ENCODE data around the gene RP2.

Gene RP2

DNA sequence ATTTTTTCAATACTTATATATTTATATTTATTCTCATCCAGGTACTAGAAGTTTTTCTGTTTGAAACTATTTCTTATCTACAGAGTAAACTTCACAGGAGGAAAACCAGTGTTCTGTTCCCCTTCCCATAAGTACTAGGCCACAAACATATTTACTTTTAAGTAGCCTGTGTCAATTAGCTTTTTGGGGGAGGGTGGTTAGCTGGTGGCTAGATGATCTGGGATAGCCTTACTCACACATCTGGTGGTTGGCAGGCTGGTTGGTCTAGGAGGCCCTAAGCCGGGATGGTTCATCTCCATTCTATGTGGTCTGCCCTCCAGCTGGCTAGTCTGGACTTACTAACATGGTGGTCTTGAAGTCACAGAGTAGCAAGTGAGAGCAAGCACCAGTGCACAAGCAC, 81.6 kb downstream of the RP2 start:
- no peak for DNase-seq (ENCODE audit: extremely low spot score)
- ChIA-PET POLR2A (no interaction called here), CTCF (no interaction called here)
- TF ChIP-seq, protein P1, sequence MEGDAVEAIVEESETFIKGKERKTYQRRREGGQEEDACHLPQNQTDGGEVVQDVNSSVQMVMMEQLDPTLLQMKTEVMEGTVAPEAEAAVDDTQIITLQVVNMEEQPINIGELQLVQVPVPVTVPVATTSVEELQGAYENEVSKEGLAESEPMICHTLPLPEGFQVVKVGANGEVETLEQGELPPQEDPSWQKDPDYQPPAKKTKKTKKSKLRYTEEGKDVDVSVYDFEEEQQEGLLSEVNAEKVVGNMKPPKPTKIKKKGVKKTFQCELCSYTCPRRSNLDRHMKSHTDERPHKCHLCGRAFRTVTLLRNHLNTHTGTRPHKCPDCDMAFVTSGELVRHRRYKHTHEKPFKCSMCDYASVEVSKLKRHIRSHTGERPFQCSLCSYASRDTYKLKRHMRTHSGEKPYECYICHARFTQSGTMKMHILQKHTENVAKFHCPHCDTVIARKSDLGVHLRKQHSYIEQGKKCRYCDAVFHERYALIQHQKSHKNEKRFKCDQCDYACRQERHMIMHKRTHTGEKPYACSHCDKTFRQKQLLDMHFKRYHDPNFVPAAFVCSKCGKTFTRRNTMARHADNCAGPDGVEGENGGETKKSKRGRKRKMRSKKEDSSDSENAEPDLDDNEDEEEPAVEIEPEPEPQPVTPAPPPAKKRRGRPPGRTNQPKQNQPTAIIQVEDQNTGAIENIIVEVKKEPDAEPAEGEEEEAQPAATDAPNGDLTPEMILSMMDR (IDR thresholded peaks at IDR 0.05; ENCODE audit: control extremely low read depth, extremely low read depth, low read depth, missing control alignments) = no peak

DNA sequence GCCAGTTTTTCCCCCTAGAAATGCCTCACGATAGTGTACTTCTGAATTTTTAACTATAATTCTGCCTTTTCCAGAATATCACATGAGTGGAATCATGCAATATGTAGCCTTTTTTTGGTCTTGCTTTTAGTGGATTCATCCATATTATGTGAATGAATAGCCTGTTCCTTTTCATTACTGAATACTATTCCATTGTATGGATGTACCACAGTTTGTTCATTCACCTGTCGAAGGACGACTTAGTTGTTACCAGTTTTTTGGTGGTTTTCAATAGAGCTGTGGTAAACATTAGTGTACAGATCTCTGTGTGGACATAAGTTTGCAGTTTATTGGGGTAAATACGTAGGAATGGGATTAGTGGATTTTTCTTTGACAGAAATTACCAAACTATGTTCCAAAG, 83.4 kb downstream of the RP2 start:
- ChIA-PET POLR2A (no interaction called here), CTCF (no interaction called here)
- DNase-seq (ENCODE audit: extremely low spot score) = no peak
- TF ChIP-seq, protein P1 (IDR thresholded peaks at IDR 0.05; ENCODE audit: control extremely low read depth, extremely low read depth, low read depth, missing control alignments) = no peak

DNA sequence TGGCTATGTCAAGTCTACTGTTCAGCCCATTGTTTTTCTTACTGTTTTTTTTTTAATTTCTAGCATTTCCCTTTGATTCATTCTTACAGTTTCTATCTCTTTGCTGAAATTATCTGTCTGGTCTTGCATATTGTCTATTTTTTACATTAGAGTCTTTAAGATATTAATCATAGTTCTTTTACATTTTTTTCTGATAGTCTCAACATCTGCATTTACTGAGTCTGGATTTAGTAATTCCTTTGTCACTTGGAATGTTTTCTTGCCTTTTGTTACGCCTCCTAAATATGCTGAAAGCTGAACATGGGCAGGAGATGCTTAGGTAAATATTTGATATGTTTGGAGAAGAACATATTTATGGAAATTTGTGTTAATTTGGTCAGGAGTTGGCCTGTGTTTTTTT, 85.8 kb downstream of the RP2 start:
- ChIA-PET CTCF (no interaction called here), POLR2A (no interaction called here)
- TF ChIP-seq, protein P1 (IDR thresholded peaks at IDR 0.05; ENCODE audit: control extremely low read depth, extremely low read depth, low read depth, missing control alignments) = no peak
- DNase-seq (ENCODE audit: extremely low spot score) = no peak

DNA sequence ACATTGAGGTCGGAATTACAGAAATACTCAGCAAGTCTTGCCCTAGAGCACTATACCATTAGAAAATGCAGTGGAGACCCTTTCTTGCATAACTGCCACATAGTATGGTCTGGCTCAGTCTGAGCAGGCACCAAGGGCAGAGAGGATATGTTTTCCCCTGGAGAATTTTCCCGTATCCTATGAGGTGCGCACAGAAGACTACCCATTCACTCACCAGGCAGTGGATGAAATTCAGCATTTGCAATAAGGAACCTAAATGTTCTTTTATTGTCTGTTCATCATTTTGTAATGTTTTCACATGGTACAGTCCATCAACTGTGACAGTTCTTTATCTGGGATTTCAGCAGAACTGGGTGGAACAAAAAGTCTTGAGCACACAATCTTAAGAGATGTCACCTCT, 90.9 kb downstream of the RP2 start:
- CTCF ChIA-PET = no interaction called here
- POLR2A ChIA-PET = no interaction called here

DNA sequence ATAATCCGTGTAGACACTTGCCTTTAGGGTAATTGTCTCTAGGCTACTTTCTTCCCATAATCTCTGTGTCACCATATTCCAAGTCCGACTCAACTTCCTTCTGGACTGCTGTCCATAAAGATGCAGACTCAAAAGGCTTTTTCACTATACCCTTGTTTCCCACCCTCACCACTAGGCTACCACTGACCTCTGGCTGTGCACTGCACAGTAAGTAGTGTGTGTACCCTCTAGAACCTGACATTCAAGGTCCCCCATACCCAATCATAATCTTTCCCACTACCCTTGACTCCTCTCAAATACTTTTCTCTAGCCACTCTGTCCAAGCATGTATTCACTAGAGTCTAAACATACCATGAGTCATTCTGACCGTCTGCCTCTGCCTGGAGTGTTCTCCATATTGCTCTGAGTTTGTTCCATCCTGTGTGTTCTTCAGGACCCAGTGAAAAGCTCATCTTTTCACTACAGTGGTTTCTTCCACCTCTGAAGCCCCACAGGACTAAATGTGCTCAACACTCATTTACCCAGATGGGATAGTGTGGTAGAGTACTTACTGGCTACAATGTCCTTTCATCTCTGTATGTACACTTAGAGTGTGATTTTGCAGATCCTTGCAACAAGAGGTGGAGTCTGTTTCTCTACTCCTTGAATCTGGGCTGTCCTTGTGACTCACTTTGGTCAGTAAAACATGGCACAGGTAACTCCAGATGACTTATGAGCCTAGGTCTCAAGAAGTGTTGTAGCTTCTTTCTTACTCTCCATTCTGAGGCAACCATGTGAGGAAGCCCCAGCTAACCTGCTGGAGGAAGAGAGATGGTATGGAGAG, 92.8 kb downstream of the RP2 start:
- DNase-seq (ENCODE audit: extremely low spot score) = no peak
- ChIA-PET POLR2A (no interaction called here), CTCF (interaction anchor here (1.1 to 1.8 kb wide), 5 partner anchors 10 to 101 kb away, joined by 3 to 10 read pairs (median 4); partner anchors contain the start of gene JADE3)

More for the DNA sequence above, 90.9 kb downstream of the RP2 start:
- no peak for DNase-seq (ENCODE audit: extremely low spot score)
- TF ChIP-seq, protein P1 (IDR thresholded peaks at IDR 0.05; ENCODE audit: control extremely low read depth, extremely low read depth, low read depth, missing control alignments) = no peak

More for the DNA sequence above, 92.8 kb downstream of the RP2 start:
- TF ChIP-seq, protein P1 (IDR thresholded peaks at IDR 0.05; ENCODE audit: control extremely low read depth, extremely low read depth, low read depth, missing control alignments) = no peak

Data from GM10248 (cell line).